Stimulated activated CD4-positive, alpha-beta T cell treated with anti-CD3 and anti-CD28 coated beads, Interleukin-1b, Interleukin-23, amount 100 ng/mL, for 1 hour (primary cell): ENCODE measurements around the gene BIRC2.
A peak's percentile ranks its signal among the peaks of the same experiment; 100 is the strongest.
"Not testable (repeated sequence)": the region's sequence is repeated elsewhere in the genome, so short reads cannot be mapped to it uniquely, and the experiment has no call there.

Experiments
- DNase-seq, 2 donors: peaks; one replicate each; pipeline ENCODE4 v3.0.0-alpha.2; 2020; ENCODE audit warnings: low read depth in 2 of 2

The BIRC2 gene

DNA sequence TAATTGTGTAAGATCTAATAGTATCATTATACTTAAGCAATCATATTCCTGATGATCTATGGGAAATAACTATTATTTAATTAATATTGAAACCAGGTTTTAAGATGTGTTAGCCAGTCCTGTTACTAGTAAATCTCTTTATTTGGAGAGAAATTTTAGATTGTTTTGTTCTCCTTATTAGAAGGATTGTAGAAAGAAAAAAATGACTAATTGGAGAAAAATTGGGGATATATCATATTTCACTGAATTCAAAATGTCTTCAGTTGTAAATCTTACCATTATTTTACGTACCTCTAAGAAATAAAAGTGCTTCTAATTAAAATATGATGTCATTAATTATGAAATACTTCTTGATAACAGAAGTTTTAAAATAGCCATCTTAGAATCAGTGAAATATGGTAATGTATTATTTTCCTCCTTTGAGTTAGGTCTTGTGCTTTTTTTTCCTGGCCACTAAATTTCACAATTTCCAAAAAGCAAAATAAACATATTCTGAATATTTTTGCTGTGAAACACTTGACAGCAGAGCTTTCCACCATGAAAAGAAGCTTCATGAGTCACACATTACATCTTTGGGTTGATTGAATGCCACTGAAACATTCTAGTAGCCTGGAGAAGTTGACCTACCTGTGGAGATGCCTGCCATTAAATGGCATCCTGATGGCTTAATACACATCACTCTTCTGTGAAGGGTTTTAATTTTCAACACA, 23.3 kb upstream of the BIRC2 start:
- no peak for DNase-seq

DNA sequence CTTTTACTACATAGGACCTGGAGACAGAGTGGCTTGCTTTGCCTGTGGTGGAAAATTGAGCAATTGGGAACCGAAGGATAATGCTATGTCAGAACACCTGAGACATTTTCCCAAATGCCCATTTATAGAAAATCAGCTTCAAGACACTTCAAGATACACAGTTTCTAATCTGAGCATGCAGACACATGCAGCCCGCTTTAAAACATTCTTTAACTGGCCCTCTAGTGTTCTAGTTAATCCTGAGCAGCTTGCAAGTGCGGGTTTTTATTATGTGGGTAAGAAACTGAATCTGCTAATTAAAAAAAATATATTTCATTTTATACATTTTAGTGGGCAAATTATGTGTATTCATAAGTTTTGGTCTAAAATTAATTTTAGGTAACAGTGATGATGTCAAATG, 21.9 kb upstream of the BIRC2 start:
- no peak for DNase-seq

DNA sequence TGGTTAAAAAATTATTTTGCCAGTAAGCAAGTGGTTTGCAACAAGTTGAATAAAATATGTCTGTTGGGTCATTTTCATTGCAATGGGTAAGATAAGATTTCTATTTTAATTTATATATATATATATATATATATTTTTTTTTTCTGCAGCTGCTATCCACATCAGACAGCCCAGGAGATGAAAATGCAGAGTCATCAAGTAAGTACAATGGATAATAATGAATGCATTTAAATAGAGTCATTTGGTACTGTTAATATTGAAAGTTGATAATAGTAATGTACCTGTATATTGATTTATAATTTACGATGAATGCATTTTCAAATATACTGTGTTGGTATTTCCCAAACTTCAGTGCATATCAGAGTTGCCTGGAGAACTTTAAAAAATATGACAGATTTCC, 18.3 kb upstream of the BIRC2 start:
- DNase-seq, result no peak

DNA sequence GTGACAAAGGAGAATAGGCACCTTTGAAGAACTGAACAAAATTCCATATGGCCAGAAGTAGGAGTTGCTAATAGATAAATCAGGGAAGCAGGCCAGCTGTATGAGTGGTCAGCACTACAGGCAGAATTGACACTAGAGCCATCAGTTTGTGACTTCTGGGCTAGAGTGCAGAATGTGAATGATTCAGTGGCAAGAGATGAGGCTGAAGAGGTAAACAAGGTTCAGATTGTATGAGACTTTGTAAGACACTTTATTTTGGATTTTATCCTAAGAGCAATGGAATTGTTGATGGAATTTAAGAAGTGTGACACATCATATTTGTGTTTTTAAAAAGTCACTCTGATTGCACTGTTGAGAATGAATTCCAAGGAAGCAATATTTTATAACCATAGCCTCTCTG, 16.8 kb upstream of the BIRC2 start:
- DNase-seq, result no peak

DNA sequence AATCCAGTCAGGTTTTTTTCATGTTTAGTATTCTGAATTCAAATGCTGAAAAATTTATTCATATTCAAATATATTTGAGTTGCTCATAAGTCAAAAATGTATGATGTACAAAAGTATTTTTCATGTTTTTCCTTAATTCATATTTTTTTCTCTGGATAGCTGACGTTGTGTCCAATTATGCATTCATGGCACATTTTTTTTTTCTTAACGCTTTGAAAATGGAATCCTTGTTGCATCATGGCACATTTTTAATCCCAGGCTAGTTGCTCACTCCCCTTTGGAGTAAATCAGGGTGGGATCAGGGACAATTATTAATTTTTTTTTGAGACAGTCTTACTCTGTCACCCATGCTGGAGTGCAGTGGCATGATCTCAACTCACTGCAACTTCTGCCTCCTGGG, 15.7 kb upstream of the BIRC2 start:
- no peak for DNase-seq

DNA sequence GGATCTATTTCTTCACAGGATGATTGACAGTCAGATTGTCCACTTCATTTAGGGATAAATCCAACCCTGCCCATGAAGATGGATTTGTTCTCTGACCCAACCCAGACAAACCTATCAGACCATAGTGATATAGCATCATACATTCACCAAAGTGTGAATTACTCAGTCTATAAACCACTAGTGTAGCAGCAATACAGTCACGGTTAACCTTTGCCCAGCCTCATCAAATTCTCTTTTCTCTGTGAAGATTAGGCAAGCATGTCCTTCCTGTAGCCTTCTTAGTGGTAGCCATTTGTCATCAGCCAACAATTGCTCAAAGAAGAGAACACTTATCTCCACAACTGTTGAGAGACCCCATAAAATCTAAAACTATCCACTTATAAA, 14.4 kb upstream of the BIRC2 start:
- DNase-seq, result no peak

DNA sequence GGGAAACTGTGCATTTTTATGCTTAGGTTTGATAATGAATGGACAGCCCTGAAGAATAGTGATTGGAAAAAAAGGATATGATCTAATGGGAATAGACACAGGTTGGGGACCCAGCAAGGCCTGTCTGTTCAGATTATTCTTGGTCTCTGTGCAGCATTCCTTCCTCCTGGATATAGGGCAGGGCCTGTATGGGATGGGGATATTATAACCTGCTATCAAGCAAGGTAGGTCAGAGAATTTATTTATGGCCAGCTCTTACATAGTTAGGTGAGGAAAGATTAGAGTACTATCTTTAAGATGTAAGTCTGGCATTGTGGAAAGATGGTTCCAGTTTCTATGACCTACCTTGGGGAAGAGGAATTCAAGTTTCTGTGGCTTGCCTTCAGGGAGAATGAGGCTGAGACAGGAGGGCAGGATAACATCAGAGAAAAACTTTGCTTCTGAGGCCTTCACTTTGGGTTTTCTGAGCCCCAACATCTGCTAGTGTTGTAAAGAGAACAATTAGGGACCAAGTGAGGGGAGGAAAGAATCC, 8.5 kb upstream of the BIRC2 start:
- no peak for DNase-seq

DNA sequence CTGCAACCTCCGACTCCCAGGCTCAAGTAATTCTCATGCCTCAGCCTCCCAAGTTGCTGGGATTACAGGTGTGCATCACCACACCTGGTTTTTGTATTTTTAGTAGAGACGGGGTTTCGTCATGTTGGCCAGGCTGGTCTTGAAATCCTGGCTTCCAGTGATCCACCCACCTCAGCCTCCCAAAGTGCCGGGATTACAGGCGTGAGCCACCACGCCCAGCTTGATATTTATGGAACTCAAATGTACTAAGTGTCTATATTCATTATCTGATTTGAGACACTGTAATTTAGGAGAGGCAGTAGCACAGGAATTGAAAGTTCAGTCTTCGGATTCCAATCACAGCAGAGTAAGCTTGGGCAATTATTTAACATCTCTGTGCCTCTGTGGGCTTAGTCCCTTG, 5.7 kb upstream of the BIRC2 start:
- DNase-seq, result not testable (repeated sequence)

DNA sequence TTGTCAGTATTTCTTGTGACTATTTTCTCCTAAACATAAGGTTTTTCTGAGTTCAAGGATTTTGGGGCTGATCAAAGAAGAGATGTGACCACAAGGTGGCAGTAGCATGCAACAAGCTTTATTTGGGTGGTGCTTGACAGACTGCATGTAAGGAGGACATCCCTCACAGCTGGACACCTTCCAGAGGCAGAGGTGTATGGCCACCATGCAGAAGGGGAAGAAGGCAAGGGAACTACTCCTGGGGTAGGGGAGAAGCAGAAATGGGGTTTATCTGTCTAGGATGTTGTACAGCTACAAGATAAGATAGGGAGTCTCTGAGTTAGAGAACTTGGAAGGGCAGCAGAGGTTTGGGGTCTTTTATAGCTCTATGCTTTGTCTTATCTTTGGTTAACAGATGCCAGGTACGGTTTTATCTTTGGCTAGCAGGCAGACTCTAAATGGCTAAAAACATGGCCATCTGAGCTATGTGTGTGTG, 5.1 kb upstream of the BIRC2 start:
- peak; percentile 43 to 48 for DNase-seq

DNA sequence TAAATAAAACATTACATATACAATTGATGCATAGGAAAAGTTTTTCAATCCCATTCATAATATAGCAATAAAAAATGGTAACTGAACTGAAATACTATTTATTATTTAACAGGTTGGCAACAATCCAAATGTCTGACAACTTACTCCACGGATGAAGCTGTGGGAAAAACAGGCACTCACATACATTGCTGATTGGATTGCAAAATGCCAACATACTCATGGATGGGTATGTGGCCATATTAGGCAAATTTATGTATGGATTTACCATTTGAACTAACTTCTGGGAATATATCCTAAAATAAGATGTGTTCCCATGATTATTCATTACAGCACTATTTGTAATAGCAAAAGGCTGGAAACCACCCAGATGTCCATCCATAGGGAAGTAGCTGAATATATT, 3.2 kb upstream of the BIRC2 start:
- no peak for DNase-seq

DNA sequence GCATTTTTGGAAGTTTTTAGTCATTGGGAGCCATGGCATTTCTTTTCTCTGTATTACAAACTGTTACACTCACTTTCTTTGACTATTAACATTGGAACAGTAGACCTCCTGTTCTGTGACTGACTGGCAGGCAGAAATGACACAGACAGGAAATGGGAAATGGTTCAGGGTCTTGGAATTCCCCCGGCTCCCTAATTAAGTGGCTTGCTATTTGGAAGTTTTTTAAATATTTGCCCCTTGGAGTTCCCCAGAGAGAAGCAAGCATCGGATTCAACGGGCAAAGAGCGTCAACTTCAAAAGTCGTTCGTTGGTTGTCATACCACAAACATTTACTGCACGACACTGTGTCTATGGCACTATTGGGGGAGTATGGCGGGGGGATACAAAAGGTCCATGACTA, 1.1 kb upstream of the BIRC2 start:
- DNase-seq, result no peak

DNA sequence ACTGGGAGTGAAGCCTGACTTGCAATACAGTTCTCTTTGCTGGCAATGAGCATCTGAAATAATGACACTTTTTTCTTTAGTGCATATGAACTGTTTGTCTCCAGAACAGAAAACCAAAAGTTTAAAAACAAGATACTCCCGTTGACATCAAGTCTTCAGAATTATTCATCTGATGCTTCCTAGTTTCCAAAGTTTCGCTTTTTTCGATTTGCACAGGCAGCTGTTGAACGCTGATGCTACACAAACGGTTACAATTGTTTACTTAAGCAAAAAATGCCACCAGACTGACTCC, 612 bp upstream of the BIRC2 start:
- no peak for DNase-seq

DNA sequence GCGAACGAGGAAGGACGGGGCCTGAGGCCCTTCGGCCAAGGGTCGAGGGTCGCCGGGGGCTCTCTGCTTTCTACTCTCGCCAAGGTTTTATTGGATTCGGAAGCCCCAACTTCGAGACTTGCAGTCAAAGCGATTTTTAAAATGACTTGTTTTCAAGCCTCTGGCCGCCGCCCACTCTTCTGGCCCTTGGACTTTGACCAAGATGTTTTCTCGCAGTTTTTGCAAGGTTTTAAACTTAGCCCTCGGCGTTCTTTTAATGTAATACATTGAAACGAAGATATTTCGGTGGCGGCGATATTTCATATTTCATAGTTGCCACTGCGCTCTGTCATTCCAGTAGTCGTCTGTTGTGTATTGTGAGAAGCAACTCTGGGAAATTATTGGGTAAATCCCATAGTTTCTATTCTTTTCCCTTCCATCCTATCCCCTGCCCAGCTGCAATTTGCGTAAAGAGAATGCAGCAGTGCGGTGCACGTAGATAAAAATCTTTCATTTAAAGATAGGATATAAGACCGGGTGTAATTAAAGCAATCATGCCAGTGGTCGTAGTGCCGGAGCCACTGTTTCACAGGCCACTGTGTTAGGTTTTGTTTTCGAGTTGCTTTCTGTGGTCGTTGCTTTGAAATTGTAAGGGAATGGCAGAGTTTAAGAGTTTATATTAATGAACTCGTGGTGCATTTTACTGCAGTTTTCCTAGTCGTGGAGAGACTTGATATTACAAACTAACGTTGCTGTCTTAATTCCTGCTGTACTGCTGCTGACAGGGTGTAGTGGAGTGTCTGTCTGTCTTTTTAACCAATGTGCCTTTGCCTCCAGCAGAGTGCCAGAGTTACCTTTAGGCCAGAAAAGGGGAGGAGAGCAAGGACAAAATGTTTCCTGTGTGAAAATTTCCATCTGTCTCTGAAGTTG, 702 bp downstream of the BIRC2 start:
- no peak for DNase-seq

DNA sequence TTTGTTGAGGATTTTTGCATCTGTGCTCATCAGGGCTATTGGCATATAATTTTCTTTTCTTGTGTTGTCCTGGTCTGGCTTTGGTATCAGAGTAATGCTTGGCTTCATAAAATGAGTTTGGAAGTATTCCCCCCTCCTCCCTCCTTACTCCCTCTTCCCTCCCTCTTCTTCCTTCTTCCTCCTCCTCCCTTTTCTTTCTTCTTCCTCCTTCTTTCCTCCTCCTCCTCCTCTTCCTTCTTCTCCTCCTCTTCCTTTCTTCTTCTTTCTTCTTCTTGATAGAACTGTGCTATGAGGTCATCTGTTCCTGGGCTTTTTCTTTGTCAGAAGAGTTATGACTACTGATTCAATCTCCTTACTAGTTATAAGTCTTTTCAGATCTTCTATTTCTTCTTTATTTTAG, 10.1 kb downstream of the BIRC2 start:
- DNase-seq, result no peak

DNA sequence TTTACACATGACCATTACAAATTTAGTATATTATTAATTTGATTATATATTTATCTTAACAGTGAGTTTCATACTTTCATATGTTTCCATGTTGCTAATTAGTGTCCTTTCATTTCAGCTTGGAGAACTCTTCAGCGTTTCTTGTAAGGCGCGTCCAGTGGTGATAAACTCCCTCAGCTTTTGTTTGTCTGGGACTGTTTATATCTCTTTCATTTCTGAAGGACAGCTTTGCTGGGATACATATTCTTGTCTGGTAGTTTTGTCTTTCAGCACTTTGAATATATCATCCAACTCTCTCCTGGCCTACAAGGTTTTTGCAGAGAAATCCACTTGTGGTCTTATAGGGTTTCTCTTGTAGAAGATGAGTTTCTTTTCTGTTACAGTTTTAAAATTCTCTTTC, 12.4 kb downstream of the BIRC2 start:
- DNase-seq, result no peak

DNA sequence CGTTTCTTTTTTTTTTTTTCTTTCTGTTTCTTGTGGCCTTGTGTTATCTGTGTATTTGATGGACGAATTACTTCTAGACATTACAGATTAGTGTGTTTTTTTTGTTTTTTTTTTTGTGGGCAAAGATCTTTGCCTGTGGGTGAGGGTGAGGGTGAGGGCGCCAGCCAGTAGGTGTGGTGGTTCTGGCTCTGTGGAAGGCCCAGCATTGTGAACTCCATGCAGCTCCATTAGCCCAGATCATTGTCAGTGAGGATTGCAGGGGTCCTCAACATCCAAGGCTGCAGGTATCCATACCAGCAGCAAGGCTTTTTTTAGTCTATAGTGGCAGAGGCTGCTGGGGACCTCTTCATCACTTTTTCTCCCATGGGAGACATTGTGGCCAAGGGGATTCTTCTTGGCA, 13.7 kb downstream of the BIRC2 start:
- DNase-seq, result no peak

DNA sequence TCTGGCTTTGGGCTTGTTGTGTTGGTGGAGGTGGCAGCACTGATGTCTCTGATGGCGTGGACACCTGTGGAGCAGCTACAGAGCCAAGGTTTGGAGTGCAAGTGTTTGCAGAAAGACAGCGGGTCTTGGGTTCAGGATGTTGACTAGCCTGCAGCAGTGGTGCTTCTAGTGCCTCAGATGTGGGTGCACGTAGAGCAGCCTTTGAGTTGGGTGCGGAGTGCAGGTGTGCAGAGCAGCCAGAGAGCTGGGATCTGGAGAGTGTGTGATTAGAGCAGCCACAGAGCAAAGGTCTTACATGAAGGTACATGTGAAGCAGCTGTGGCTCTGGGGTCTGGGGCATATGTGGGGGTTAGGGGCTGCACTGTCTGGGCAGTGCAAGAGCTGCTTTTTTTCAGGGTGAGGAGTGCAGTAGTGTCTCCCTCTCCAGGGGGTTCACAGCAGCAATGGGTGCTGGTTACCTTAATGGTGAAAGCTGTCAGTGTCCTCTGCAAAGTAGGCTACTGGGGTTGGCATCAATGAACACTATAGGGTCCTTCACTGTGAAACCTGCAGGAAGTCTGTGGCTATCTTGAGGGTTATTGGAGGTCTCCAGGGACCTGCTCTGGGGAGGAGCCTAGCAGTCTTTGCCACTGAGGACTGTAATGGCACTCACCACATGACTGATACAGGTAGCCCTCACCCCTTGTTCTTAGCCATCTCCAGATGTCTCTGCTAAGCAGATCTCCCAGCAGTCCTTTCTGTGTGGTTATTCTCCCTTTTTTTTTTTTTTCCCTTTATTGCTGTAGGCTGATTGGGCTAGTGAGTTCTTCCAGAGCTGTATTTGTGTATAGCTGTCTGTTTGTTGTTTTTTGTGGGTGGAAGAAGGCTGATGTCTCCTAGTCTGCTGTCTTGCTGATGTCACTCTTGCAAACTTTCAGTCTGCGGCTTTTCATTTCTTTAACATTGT, 14.3 kb downstream of the BIRC2 start:
- no peak for DNase-seq

DNA sequence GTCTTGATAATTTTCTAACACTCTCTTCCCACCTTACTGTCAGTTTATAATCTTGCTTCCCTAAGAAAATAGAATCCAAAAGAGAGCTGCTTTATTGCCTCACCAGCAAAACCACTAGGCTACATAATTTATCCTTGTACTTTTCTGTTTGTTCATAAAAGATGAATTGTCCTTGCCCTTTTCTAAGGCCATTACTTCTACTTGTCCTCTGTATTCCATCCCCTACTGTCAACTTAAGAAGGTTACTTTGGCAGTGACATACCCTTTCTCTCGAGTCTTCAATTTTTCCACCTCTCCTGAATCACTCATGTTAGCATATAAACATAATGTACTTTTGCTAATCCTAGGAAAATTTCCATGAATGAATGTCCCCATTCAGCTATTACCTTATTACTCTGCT, 18.0 kb downstream of the BIRC2 start:
- DNase-seq, result no peak

DNA sequence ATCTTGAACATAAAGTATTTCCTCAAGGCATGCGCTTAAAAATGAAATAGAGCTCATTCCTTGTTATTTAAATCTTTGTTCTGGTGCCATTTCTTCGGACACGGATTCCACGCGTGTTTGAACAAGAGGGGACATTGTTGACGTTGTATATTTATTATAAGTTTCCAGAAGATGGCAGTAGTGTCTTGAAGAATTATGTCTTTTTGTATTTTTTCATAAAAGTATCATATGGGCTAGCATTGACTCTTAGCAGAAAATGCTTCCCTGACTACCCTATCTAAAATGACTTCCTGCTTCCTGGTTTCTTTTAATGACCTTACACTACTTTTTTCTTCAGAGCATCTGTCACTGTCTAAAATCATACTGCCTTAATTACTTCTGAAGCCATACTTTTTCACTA, 20.4 kb downstream of the BIRC2 start:
- DNase-seq, result no peak

DNA sequence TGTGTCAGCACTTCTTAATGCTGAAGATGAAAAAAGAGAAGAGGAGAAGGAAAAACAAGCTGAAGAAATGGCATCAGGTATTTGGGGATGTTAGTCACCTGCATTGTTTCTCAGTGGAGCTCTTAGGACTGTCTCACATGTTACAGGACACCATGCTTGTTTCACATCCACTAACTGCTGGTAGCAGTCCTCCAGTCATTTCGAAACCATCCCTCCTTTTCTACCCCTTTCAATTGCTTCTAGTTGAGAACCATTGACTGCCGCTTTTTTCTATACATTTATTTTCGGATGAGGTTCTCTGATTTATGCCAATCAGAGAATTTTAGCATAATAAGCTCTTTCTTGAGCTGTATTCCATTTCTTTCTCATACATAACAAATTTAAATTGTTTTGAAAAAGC, 21.5 kb downstream of the BIRC2 start:
- no peak for DNase-seq

DNA sequence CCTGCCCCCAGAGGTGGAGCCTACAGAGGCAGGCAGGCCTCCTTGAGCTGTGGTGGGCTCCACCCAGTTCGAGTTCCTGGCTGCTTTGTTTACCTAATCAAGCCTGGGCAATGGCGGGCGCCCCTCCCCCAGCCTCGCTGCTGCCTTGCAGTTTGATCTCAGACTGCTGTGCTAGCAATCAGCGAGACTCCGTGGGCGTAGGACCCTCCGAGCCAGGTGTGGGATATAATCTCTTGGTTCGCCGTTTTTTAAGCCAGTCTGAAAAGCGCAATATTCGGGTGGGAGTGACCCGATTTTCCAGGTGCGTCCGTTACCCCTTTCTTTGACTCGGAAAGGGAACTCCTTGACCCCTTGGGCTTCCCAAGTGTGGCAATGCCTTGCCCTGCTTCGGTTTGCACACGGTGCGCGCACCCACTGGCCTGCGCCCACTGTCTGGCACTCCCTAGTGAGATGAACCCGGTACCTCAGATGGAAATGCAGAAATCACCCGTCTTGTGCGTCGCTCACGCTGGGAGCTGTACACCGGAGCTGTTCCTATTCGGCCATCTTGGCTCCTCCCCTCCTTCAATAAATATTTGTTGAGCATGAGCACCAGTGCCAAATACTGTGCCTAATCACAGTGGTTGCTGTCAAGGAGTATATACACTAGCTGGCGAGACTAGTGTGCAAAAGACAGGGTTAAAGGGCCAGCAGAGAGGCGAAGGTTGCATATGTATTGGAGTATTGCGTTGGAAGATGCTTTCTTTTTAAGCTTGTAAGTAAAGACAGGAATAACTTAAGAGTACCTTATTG, 27.8 kb downstream of the BIRC2 start:
- not testable (repeated sequence) for DNase-seq
